ENCODE results near the gene FBXL5.
A peak's percentile ranks its signal among the peaks of the same experiment; 100 is the strongest.

Gene FBXL5

GRCh38 chr4:15676899-15677298, 21.7 kb upstream of the FBXL5 start:
- DNase-seq (ENCODE audit: low read depth in 2 of 3, low spot score in 1 of 3) = no peak

- no peak for DNase-seq (ENCODE audit: low read depth in 2 of 3, low spot score in 1 of 3)
These were observed 20.9 kb upstream of the FBXL5 start for GRCh38 chr4:15676039-15676438.

- DNase-seq (ENCODE audit: low read depth in 2 of 3, low spot score in 1 of 3) = no peak
These were observed 20.2 kb upstream of the FBXL5 start for GRCh38 chr4:15675356-15675755.

- no peak for DNase-seq (ENCODE audit: low read depth in 2 of 3, low spot score in 1 of 3)
These were observed 19.8 kb upstream of the FBXL5 start for GRCh38 chr4:15674926-15675325.

GRCh38 chr4:15674046-15674445, 18.9 kb upstream of the FBXL5 start:
- no peak for DNase-seq (ENCODE audit: low read depth in 2 of 3, low spot score in 1 of 3)

GRCh38 chr4:15673337-15673736, 18.2 kb upstream of the FBXL5 start:
- no peak for DNase-seq (ENCODE audit: low read depth in 2 of 3, low spot score in 1 of 3)

- no peak for DNase-seq (ENCODE audit: low read depth in 2 of 3, low spot score in 1 of 3)
These were observed 16.9 kb upstream of the FBXL5 start for GRCh38 chr4:15672101-15672500.

- no peak for DNase-seq (ENCODE audit: low read depth in 2 of 3, low spot score in 1 of 3)
These were observed 15.4 kb upstream of the FBXL5 start for GRCh38 chr4:15670576-15670975.

- no peak for DNase-seq (ENCODE audit: low read depth in 2 of 3, low spot score in 1 of 3)
These were observed 13.6 kb upstream of the FBXL5 start for GRCh38 chr4:15668566-15669435.

- no peak for DNase-seq (ENCODE audit: low read depth in 2 of 3, low spot score in 1 of 3)
These were observed 11.8 kb upstream of the FBXL5 start for GRCh38 chr4:15667006-15667405.

GRCh38 chr4:15665753-15666365, 10.7 kb upstream of the FBXL5 start:
- DNase-seq (ENCODE audit: low read depth in 2 of 3, low spot score in 1 of 3) = no peak

GRCh38 chr4:15659768-15660570, 4.8 kb upstream of the FBXL5 start:
- DNase-seq (ENCODE audit: low read depth in 2 of 3, low spot score in 1 of 3) = no peak

GRCh38 chr4:15658781-15659180, 3.6 kb upstream of the FBXL5 start:
- no peak for DNase-seq (ENCODE audit: low read depth in 2 of 3, low spot score in 1 of 3)

GRCh38 chr4:15658136-15658770, 3.1 kb upstream of the FBXL5 start:
- no peak for DNase-seq (ENCODE audit: low read depth in 2 of 3, low spot score in 1 of 3)

- no peak for DNase-seq (ENCODE audit: low read depth in 2 of 3, low spot score in 1 of 3)
These were observed 2.2 kb upstream of the FBXL5 start for GRCh38 chr4:15657366-15657765.

- DNase-seq (ENCODE audit: low read depth in 2 of 3, low spot score in 1 of 3) = no peak
These were observed 897 bp upstream of the FBXL5 start for GRCh38 chr4:15656038-15656470.

- DNase-seq (ENCODE audit: low read depth in 2 of 3, low spot score in 1 of 3) = peak in 2 of 3 donors; percentile 17 to 34
These were observed 449 bp downstream of the FBXL5 start for GRCh38 chr4:15654593-15655222.

- DNase-seq (ENCODE audit: low read depth in 2 of 3, low spot score in 1 of 3) = no peak
These were observed 1.1 kb downstream of the FBXL5 start for GRCh38 chr4:15653864-15654592.

- DNase-seq (ENCODE audit: low read depth in 2 of 3, low spot score in 1 of 3) = no peak
These were observed 1.7 kb downstream of the FBXL5 start for GRCh38 chr4:15653420-15653819.

- no peak for DNase-seq (ENCODE audit: low read depth in 2 of 3, low spot score in 1 of 3)
These were observed 2.3 kb downstream of the FBXL5 start for GRCh38 chr4:15652841-15653240.

Data from stimulated activated CD4-positive, alpha-beta T cell treated with anti-CD3 and anti-CD28 coated beads, Interleukin-12 subunit alpha, Interleukin-12 subunit beta, amount 100 ng/mL, for 48 hours (primary cell).